GM21576 (cell line): ENCODE data around the gene SYT13.

ENCODE experiments used
- ATAC-seq: cut with Tn5 transposase; IDR thresholded peaks from one replicate; pipeline ENCODE4 v1.9.1; 2021; ENCODE audit warnings: mild to moderate bottlenecking, moderate library complexity; ENCODE audit not compliant: unreplicated experiment

SYT13 gene

DNA sequence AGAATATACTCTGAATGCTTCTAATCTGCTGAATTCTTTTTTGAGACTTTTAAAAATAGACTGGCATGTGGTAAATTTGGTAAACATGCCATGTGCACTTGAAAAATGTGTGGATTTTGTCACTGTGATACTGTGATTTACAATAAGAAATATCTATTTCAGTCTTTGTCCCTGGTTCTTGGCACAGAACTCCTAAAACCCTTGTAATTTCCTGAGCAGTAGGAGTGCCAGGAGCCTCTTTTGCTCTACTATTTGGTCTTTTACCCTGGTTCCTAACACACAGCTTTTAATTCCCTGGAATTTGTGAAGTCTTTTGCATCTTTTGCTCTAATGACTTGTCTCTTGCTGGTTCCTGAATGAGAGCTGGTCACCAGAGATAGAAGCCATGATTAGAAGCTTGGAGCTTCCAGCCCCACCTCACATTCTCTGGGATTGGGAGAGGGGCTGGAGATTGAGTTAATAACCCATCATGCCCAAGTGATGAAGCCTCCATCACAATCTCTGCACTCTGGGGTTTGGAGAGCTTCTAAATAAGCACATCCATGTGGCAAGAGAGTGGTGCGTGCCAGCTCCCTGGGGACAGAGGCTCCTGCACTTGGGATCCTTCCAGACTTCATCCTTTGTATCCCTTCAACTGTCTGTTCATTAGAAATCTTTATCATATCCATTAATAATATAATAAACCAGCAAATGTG, 27.2 kb upstream of the SYT13 start:
- no peak for ATAC-seq

DNA sequence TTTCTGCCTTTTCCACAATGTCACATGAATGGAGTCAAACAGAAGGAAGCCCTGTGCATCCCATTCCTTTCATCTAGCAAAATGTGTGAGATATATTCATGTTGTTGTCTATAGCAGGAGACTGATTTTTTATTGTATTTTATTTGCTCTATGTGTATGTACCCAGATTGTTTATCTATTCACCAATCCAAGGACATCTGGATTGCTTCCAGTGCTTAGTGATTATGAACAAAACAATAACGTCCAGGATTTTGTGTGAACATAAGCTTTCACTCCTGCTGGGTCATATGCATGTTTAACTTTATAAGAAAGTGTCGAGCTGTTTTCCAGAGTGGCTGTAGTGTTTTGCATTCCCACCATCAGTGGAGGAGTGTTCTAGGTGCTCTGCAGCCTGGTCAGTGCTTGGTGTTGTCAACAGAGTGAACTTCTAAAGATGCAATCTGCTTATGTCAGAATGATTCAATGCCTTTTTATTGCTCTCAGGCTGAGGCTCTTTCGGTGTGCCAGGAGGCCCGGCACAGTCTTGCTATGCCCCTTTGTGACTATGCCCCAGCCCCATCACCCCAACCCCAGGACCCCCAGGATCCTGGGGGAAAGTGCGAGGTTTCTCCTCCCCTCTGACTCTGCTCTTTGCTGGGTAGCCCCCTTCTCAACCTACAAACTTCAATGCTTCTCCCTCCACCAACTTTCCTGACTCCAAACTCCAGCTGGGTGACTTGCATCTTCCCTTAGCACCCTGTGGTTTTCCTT, 19.9 kb upstream of the SYT13 start:
- no peak for ATAC-seq

DNA sequence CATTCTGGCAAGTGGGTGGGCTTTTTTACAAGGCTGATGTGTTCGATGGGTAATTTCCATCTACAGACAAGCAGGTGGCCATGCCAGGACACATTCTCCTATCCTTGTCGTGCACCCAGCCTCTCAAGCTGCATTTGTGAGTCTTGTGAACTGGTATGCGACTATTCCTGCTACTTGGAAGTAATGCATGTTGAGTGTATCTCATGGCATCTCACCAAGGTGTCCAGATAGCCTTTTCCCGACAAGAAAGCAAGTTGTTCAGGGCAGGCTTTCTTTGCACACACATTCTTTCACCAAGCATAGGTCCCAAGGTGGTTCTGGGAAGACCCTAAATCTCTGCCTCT, 18.8 kb upstream of the SYT13 start:
- no peak for ATAC-seq

DNA sequence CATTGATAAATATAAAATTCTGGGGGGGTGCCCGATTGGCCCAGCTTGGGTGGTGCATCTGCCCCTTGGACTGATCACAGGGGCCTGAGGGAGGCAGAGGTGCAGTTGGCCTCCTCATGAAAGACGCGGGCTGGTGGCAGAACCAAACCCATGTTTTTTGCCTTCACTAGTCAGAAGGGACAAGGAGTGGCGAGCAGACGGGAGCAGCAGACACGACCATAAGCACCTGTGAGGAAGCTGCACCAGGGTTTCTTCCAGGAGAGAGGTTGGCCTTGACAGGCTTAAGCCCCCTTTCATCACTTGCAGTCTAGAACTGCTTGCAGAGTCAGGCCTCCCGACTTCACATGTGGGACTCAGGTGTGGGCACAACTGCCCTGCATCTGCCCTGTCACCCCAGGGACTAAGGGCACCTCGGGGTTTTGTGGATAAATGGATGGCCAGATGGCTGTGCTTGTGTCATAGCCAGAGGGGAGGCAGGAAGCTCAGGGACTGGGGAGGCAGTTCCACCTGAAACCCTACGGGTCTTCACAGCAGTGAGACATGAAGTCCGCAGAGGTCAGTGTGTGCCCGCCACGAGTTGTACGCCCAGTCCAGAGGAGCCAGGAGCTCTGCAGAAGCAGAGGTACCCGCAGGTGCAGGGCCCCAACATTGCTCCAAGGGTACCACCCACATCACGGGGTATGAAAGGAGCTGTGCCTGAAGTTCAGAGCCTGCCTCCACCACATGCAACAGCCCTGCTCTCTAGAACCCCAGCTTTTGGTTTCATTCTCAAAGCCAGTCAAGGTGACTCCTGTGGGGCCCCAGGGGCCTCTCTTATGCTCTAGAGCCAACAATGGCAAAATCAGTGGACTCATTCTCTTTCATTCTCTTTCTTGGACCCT, 18.2 kb upstream of the SYT13 start:
- ATAC-seq, result no peak

DNA sequence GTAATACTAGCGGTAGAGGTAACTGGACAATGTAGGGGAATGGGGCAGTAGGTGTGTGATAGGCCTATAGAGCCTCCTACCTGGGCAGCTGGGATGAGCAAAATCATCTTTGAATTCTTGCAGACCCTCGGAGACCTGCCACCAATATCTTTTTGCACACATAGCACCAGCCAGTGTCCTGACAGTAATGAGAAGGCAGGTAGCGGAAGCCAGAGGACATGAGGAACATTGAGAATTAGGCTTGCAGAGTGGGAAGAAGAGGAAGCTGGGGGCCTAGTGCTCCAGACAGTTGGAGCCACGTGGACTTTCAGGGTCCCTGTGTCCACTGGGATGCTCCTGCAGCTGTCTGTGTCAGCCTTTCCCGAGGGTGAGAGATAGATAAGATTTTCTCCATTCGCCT, 17.2 kb upstream of the SYT13 start:
- no peak for ATAC-seq

DNA sequence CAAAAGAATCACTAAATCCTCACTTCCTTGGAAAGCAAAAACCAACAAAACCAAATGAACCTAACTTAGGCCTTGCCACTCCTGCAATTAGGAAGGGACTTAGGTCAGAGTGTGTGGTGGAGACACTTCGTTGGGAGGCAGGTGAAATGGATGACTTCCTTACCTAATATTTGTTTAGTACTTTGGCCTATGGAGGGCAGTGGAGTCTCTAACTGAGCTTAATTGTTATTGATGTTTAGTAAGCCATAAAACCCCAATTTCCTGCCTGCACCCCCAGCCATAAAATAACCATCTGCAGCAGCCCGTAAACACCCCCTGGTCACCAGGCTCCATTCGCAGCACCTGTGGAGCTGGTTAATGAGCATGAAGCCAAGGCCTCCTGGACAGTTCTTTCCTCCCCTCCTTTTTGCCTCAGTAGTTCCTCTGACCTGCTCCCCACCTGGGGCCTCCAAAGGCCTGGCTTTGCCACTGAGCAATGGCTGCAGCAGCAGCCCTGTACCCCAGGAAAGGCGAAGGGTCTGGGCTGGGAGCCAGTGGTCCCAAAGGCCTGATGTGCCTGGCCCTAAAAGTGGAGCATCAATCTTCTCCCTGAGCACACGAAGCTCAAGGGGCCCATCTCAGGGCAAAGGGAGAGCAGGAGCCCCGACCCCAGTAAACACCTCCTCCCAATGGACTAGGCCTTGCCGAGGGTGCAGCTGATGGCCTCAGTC, 15.6 kb upstream of the SYT13 start:
- ATAC-seq, result no peak

DNA sequence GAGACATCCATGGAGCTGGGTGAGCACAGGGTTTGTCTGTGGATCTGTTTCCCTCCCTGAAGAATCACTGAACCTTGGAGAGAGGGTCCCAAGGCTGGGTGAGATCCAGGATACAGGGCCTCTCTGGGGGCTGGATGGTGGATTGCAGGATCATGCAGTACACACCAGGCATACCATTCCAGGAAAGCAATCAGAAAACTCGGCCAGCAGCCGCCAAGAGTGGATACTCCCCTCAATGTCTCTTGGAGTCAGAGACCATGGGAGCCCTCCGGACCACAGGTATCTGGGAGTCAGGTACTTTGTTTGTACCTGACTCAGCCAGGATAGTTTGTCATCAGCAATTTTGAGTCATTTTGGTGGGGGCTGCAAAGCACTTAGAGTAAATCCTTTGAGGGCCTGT, 14.6 kb upstream of the SYT13 start:
- ATAC-seq, result no peak

DNA sequence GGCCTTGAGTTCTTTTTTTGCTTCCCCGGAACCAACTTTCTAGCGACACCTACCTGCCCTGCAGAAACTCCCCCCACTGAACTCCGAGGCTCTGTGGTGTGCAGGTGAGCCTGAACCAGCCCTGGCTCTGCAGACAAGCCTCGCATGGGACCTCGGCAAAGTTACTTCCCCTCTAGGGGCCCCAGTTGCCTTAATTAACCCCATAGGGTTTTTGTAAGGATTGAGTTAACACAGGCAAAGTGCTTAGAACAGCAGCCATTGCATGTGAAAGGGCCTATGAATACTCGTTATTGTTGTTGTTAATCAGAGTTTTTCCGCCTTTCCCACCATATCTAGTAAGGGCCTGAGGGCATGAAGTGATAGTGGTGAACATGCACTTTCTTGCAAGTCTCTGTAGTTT, 12.6 kb upstream of the SYT13 start:
- ATAC-seq, result no peak

DNA sequence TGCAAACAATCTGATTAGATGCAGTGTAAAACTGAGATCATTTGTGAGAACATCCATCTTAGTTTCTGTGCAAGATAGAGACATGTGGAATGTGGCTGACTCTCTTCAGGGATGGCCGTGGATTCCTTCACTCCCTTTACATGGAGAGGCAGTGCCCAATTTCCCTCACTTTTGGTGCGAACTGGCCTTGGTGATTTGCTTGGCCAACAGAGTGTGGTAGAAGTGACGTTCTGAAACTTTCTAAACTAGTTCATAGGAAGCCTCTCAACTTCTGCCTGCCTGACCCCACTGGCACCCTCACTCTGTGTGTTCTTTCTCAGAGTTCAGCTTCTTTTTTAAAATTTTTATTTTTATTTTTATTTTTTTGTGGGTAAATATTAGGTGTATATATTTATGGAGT, 9.9 kb upstream of the SYT13 start:
- no peak for ATAC-seq

DNA sequence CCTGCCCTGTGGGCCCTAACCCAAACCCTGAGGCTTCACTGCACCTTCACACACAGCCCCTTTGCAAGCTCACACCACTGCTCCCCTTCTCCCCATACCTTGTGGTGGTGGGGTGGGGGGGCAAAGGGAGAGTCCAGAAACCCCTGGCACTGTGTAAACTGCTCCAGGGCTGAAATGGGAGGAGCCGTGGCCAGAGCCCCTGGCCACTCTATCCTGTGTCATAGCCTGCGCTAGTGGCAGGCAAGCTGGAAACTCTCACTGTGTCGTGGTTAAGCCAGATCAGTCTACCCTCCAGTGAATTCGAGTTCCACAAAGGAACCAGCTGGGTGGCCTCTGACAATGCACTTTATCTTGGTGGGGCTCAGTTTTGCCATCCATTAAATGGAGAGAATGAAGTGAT, 8.4 kb upstream of the SYT13 start:
- no peak for ATAC-seq

DNA sequence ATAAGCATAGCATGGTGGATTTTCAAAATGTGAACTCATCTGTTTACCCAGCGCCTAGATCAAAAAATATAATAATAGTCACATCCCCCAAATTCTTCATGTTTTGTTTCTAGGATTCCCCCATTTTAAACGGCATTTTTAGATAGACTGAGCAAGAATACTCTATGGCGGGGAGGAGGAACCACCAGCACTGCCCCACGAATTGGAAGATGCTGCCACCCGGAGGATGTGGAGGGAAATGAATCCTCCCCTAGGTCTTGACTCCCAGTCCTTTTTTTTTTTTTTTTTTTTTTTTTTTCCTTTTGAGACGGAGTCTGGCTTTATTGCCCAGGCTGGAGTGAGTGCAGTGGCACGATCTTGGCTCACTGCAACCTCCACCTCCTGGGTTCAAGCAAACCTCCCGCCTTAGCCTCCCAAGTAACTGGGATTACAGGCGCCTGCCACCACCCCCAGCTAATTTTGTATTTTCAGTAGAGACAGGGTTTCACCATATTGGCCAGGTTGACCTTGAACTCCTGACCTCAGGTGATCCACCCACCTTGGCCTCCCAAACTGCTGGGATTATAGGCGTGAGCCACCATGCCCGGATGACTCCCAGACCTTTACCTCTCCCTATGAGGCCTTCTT, 7.5 kb upstream of the SYT13 start:
- ATAC-seq, result peak; percentile 56

DNA sequence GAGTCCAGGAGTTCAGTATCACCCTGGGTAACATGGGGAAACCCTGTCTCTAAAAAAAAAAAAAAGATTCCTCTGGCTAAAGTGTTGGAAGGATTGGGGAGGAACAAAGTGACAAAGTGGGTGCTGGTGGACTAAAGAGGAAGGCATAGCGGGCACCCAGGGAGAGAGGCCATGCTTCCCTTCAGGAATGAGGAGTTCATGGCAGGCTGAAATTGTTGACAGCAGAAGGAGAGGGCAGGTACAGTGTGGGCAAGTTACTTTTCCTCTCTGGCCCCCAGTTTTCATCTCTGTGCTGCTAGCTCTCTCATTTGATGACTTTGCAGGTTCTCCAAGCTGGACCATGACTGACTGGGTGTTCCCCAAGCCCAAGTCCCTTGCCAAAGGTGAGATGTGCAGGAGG, 4.4 kb upstream of the SYT13 start:
- ATAC-seq, result no peak

DNA sequence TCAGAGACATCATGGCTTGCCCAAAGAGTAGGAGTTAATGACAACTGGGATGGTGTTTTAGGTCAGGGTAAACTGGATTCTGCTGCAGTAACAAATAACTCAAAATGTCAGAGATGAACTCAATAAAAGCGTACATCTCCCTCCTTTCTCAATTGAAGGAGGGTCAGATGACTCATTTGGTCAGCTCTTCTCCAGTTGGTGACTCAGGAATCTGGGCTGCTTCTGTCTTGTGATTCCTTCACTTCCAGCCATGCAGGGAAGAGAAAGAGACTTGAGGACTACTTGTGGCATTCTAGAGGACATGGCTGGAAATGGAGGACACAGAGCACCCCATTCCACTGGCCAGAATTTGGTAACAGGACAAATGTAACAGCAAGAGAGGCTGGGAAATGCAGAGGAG, 3.2 kb upstream of the SYT13 start:
- no peak for ATAC-seq

DNA sequence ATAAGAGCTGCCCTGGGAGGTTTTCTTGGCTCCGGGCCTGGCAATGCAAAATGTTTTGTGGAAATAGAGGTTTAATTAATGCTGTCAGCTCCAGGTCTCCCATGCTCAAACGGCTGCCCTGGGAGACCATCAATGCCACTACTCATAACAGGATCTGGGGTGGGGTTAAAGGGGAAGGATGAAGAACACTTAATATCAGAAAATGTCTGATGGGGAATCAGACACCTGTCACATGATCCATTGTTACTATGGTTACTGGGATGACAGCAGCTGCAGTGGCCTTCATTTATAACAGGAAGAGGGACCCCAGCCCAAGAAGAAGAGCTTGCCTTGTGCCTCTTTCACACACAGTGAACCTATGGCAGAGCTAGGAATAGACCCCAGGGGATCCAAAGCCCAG, 2.2 kb upstream of the SYT13 start:
- ATAC-seq, result no peak

DNA sequence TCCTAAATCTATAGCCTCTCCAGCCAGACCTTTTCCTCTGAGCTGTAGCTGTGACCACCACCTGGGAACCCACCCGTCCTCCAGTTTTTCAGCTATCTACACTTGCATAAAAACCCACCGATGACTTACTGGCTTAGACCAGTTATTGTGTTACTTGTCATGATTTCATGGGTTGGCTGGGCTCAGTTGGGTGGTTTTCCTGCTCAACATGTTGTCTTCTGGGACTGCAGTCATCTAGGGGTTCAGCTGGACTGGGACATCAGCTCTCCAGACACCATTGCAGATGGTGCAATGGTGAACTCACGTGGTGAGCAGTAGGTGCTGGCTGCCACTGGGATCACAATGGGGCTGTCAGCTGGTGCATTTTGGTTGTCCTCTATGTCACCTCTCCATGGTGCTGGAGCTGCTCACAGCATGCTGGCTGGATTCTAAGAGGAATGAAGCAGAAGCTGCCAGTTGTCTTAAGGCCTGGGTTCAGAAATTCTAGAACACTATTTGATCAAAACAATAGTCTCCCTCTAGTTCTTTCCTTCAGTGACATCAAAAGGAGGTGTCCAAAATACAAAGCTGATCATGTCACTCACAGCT, 1.3 kb upstream of the SYT13 start:
- ATAC-seq, result no peak

DNA sequence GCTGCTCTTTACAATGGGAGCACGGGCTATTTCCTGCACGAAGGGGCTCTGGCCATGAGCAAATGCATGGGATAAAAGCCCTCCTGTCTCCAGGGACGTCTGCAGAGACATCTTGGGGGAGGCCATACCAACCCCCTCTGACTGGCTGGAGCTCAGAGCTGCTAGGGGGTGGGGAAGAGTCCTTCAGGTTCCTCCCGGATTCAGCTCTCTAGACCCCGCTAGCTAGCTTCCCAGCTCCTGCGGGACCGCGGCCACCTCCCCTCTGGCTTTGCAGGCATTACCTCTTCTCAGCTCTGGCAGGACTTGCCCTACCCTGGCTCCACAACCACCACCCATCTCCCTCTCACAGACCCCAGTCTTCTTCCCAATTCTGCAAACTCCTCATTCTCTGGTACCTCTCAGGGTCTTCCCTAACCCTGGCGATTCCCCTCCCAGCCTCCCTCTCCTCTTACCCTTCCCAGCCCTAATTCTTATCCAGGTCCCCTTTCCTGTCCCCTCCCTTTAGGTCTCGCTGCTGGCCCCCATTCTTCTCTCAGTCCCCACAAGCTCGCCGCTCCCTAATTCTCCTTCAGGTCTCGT, 802 bp downstream of the SYT13 start:
- no peak for ATAC-seq

DNA sequence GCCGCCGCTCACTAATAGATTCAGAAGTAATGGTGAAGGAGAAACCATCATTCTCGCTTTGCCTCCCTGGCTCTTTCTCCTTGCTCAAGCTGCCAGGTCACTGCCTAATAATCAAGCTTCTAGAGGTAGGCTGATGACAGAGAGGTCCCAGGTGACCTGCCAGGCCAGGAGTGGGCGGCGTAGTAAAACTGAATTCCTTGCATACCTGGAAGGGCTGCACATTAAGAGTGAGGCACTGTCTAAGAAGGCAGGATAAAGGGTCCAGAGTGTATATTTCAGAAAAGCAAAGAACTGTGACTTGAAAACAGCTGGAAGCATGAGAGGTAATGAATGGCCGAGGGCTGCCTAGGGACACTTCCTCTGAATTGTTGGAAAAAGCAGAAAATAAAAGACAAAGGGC, 4.1 kb downstream of the SYT13 start:
- no peak for ATAC-seq

DNA sequence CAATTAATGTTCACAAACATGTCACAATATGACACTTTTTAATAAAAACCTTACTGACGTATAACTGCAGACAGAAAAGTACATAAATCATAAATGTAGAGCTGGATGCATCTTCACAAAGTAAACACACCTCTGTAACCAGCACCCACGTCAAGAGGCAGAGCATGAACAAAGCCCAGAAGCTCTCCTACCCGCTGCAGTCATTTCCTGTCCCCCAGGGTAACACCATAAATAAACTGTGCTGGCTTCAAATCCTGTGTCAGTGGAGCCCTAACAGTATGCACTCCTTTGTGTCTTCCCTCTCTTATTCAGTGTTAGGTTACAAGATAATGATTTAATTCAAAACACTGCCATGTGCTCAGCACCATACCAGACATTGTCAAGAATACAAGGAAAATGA, 5.7 kb downstream of the SYT13 start:
- no peak for ATAC-seq

DNA sequence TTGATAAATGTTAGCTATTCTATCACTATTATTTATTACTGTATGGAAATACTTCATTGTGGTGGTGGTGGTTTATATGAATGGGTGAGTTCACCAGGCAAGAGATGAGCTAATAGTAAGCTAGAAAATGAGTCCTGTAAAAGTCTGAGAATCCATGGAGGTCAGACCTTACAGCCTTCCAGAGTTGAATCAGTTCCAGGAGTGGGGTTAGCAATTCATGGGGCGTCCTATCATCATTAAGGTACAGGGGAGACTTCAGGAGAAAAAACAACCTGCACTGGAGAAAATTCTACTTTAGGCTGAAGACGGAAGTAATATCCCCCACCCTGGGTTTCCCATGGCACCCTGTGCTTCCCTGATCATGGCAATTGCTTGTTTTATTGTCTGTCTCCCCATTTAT, 6.5 kb downstream of the SYT13 start:
- no peak for ATAC-seq

DNA sequence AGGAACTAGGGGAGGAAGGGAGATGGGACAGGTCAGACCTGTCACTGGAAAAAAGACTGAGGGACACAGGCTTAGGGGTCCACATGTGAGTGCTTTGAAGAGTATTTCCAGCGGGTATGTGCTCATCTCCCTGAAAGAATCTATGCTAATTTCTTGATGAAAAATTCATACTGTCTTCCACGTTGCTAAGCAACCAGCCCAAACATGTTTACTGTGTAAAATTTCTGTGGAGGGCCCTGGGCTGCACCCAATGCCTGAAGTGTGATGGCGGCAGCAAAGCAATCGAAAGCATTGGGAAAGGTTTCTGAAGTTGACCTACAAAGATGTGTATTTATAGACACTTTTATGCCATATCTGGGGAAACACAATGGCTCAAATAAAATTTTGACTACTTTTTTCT, 7.4 kb downstream of the SYT13 start:
- no peak for ATAC-seq
